H9 (cell line): ENCODE data around the gene PRSS16. TPM values are rescaled to one million over a fixed set of nuclear protein-coding genes. Genes with fewer than 3 reads are reported as not detected.

Experiments
- DNase-seq: peaks from one replicate; pipeline ENCODE4 v3.0.0-alpha.2; 2017
- H2AFZ ChIP-seq: one replicate; pipeline ENCODE4 v1.6.1; 2013; ENCODE audit warnings: mild to moderate bottlenecking, low read length, control low read depth, moderate library complexity
- H2AK5ac ChIP-seq: 2 replicates; pipeline ENCODE4 v1.6.1; 2013; ENCODE audit warnings: low read length, control low read depth, mixed read lengths; ENCODE audit not compliant: insufficient read length
- H2BK120ac ChIP-seq: one replicate; pipeline ENCODE4 v1.6.1; 2013; ENCODE audit warnings: low read depth, mild to moderate bottlenecking, low read length, control low read depth, inconsistent platforms; ENCODE audit not compliant: poor library complexity, severe bottlenecking
- H2BK12ac ChIP-seq: 2 replicates; pipeline ENCODE4 v1.6.1; 2013; ENCODE audit warnings: low read length, control low read depth, mixed read lengths, low read depth; ENCODE audit not compliant: insufficient read length
- H2BK15ac ChIP-seq: 2 replicates; pipeline ENCODE4 v1.6.1; 2013; ENCODE audit warnings: low read depth, low read length, control low read depth
- H2BK20ac ChIP-seq: one replicate; pipeline ENCODE4 v1.6.1; 2013; ENCODE audit warnings: low read depth, mild to moderate bottlenecking, low read length, control low read depth, inconsistent platforms; ENCODE audit not compliant: poor library complexity, severe bottlenecking
- H2BK5ac ChIP-seq: 2 replicates; pipeline ENCODE4 v1.6.1; 2013; ENCODE audit warnings: low read length, control low read depth, mixed read lengths; ENCODE audit not compliant: insufficient read length
- H3K14ac ChIP-seq: 2 replicates; pipeline ENCODE4 v1.6.1; 2013; ENCODE audit warnings: low read length, control low read depth; ENCODE audit not compliant: insufficient read depth
- H3K18ac ChIP-seq: 2 replicates; pipeline ENCODE4 v1.6.1; 2013; ENCODE audit warnings: low read depth, mild to moderate bottlenecking, mixed read lengths, low read length, control low read depth; ENCODE audit not compliant: insufficient read length
- H3K23ac ChIP-seq: 2 replicates; pipeline ENCODE4 v1.6.1; 2013; ENCODE audit warnings: low read length, control low read depth, mixed read lengths, low read depth; ENCODE audit not compliant: insufficient read length
- H3K23me2 ChIP-seq: 2 replicates; pipeline ENCODE4 v1.6.1; 2013; ENCODE audit warnings: low read depth, mild to moderate bottlenecking, mixed read lengths, low read length, control low read depth; ENCODE audit not compliant: insufficient read length, poor library complexity, severe bottlenecking
- H3K27ac ChIP-seq: 2 replicates; pipeline ENCODE4 v1.5.1; 2013; ENCODE audit warnings: low read length, control low read depth, mixed read lengths, low read depth; ENCODE audit not compliant: insufficient read length
- H3K27me3 ChIP-seq: 2 replicates; pipeline ENCODE4 v1.6.1; 2013; ENCODE audit warnings: low read length, control low read depth, inconsistent platforms; ENCODE audit not compliant: insufficient read depth
- H3K4ac ChIP-seq: 2 replicates; pipeline ENCODE4 v1.6.1; 2013; ENCODE audit warnings: low read depth, mild to moderate bottlenecking, control low read depth, inconsistent platforms, low read length, moderate library complexity
- H3K4me1 ChIP-seq: 2 replicates; pipeline ENCODE4 v1.6.1; 2013; ENCODE audit warnings: low read length, control low read depth, inconsistent platforms; ENCODE audit not compliant: insufficient read depth
- H3K4me2 ChIP-seq: 2 replicates; pipeline ENCODE4 v1.6.1; 2013; ENCODE audit warnings: low read length, control low read depth, mixed read lengths; ENCODE audit not compliant: insufficient read length, insufficient read depth
- H3K56ac ChIP-seq: 2 replicates; pipeline ENCODE4 v1.6.1; 2013; ENCODE audit warnings: low read depth, mild to moderate bottlenecking, mixed read lengths, low read length, control low read depth; ENCODE audit not compliant: insufficient read length
- H3K79me1 ChIP-seq: 2 replicates; pipeline ENCODE4 v1.6.1; 2013; ENCODE audit warnings: low read depth, mild to moderate bottlenecking, moderate library complexity, low read length, control low read depth, inconsistent platforms; ENCODE audit not compliant: insufficient read depth, poor library complexity, severe bottlenecking
- H3K79me2 ChIP-seq: 2 replicates; pipeline ENCODE4 v1.6.1; 2013; ENCODE audit warnings: low read length, control low read depth, inconsistent platforms; ENCODE audit not compliant: insufficient read depth
- H3K9ac ChIP-seq: 2 replicates; pipeline ENCODE4 v1.6.1; 2013; ENCODE audit warnings: low read length, control low read depth, mixed read lengths; ENCODE audit not compliant: insufficient read length; ENCODE audit errors: extremely low read depth
- H3K9me3 ChIP-seq: one replicate; pipeline ENCODE4 v1.6.1; 2013; ENCODE audit warnings: low read depth, low read length, inconsistent platforms; ENCODE audit not compliant: control insufficient read depth
- H3T11ph ChIP-seq: one replicate; pipeline ENCODE4 v1.6.1; 2013; ENCODE audit warnings: mild to moderate bottlenecking, low read length, control low read depth, inconsistent platforms
- H4K20me1 ChIP-seq: one replicate; pipeline ENCODE4 v1.6.1; 2013; ENCODE audit not compliant: control insufficient read depth, insufficient read length, insufficient read depth
- H4K5ac ChIP-seq: 2 replicates; pipeline ENCODE4 v1.6.1; 2013; ENCODE audit warnings: low read depth, mild to moderate bottlenecking, mixed read lengths, low read length, control low read depth; ENCODE audit not compliant: insufficient read length
- H4K8ac ChIP-seq: replicated peaks from 2 replicates; pipeline ENCODE4 v1.6.1; 2013; ENCODE audit warnings: low read length, control low read depth, mixed read lengths, low read depth; ENCODE audit not compliant: insufficient read length
- H4K91ac ChIP-seq: 2 replicates; pipeline ENCODE4 v1.6.1; 2013; ENCODE audit warnings: low read depth, mild to moderate bottlenecking, moderate library complexity, mixed read lengths, low read length, control low read depth; ENCODE audit not compliant: insufficient read length
- H3K27ac Mint-ChIP-seq, 3 experiments: 2 replicates in 2 of 3; 3 replicates in 1 of 3; pipeline ENCODE4 v1.8.0; 2020 to 2021; ENCODE audit warnings: mixed read lengths in 3 of 3, mild to moderate bottlenecking in 1 of 3, moderate library complexity in 1 of 3
- H3K27me3 Mint-ChIP-seq: 2 replicates; pipeline ENCODE4 v1.8.0; 2021; ENCODE audit warnings: low read depth, mild to moderate bottlenecking, moderate library complexity, mixed read lengths
- H3K36me3 Mint-ChIP-seq, 3 experiments: 2 replicates in 2 of 3; 3 replicates in 1 of 3; pipeline ENCODE4 v1.8.0; 2020 to 2021; ENCODE audit warnings: low read depth in 3 of 3, mixed read lengths in 3 of 3; ENCODE audit not compliant: insufficient read depth in 1 of 3
- H3K4me1 Mint-ChIP-seq, 2 experiments: 2 replicates each; pipeline ENCODE4 v1.8.0; 2020; ENCODE audit warnings: mixed read lengths in 2 of 2
- H3K4me3 Mint-ChIP-seq, 2 experiments: 2 replicates in 1 of 2; 3 replicates in 1 of 2; pipeline ENCODE4 v1.8.0; 2020 to 2021; ENCODE audit warnings: mild to moderate bottlenecking in 2 of 2, mixed read lengths in 2 of 2, moderate library complexity in 1 of 2
- H3K9me3 Mint-ChIP-seq, 2 experiments: 2 replicates in 1 of 2; 3 replicates in 1 of 2; pipeline ENCODE4 v1.8.0; 2020; ENCODE audit warnings: mild to moderate bottlenecking in 2 of 2, mixed read lengths in 2 of 2, moderate library complexity in 1 of 2
- CTCF ChIP-seq: fragments of 200-600 bp; sonication (generic); conservative IDR thresholded peaks from 3 replicates; pipeline ENCODE4 v1.8.0; 2021; ENCODE audit warnings: antibody characterized with exemption, mild to moderate bottlenecking
- WGBS: extraction: QIAGEN DNeasy Blood & Tissue Kit; methylation state at CpG from one replicate; pipeline ENCODE4 v1.1.7; 2013; ENCODE audit warnings: missing lambda C conversion rate, low lambda C conversion rate, mixed read lengths; ENCODE audit not compliant: insufficient read length; ENCODE audit errors: extremely low coverage; 5-methylcytosine and 5-hydroxymethylcytosine counted together
- total RNA-seq: library from RNA; stranded (reverse); gene quantifications from 2 replicates; pipeline ENCODE4 v1.2.1, GENCODE V29; 2021

Gene PRSS16
- total RNA-seq, 1 experiment from 2014 or later, result 14.8 TPM

- Histone ChIP-seq H3K4me1 (no peaks in the 10 kb centered on the region), H4K91ac (no peak overlapping the region), H3K14ac (no peak overlapping the region), H3K79me2 (no peaks in the 10 kb centered on the region), H2BK12ac (no peak overlapping the region), H2AK5ac (no peak overlapping the region), H3K56ac (no peak overlapping the region), H3K9me3 (no peaks in the 10 kb centered on the region), H2BK20ac (no peak overlapping the region), H3K27me3 (no peaks in the 10 kb centered on the region), H2AFZ (peak overlapping the region; percentile 87), H2BK120ac (no peak overlapping the region), H4K5ac (no peak overlapping the region), H4K8ac (no peak overlapping the region), H3T11ph (no peak overlapping the region), H3K27ac (no peak overlapping the region), H3K4ac (no peak overlapping the region), H3K18ac (no peak overlapping the region), H3K9ac (peak overlapping the region; percentile 26), H3K23me2 (peaks cover 6% of the 10 kb centered on the region), H3K23ac (no peak overlapping the region), H2BK15ac (no peak overlapping the region), H3K79me1 (no peaks in the 10 kb centered on the region), H2BK5ac (no peak overlapping the region), H4K20me1 (no peaks in the 10 kb centered on the region), H3K4me2 (peak overlapping the region; percentile 86)
- peaks cover 16% of the 10 kb centered on the region for H3K27me3 Mint-ChIP-seq
- WGBS, result no CpG with 5 or more reads among the region's 30 CpGs
- peaks cover 3 to 8% of the 10 kb centered on the region in 2 experiments; a peak in 3 of 4 replicates for H3K4me1 Mint-ChIP-seq
- DNase-seq, result no peak
- H3K9me3 Mint-ChIP-seq, result no peaks in the 10 kb centered on the region
- no peaks in the 10 kb centered on the region; a peak in 1 of 7 replicates for H3K36me3 Mint-ChIP-seq
- no peak for TF ChIP-seq CTCF
- peak overlapping the region; percentile 76 to 84 for H3K4me3 Mint-ChIP-seq
- H3K27ac Mint-ChIP-seq, result no peak overlapping the region
Measured at GRCh38 chr6:27260836-27261375, 13.4 kb downstream of the PRSS16 start.
